WTC11 (cell line): Measurements from ENCODE around the gene PHLPP1. TPM values are rescaled to one million over a fixed set of nuclear protein-coding genes. Genes with fewer than 3 reads are reported as not detected.

Experiments
- ATAC-seq: fragments of 200-7000 bp; cut with Tn5 transposase; 2 replicates; pipeline ENCODE4 v1.10.0; 2021; ENCODE audit warnings: mild to moderate bottlenecking, moderate library complexity
- CTCF ChIA-PET: fragments of 300-600 bp; sonication (Branson Sonifier 250); formaldehyde crosslinking; loops from one replicate; lab custom pipeline; 2021; ENCODE audit warnings: antibody characterized with exemption; lab: Charles Lee
- POLR2A ChIA-PET: fragments of 350-600 bp; sonication (Branson Sonifier 250); formaldehyde crosslinking; loops from one replicate; lab custom pipeline; 2021; ENCODE audit warnings: antibody characterized with exemption; lab: Charles Lee
- DNase-seq: peaks from one replicate; pipeline ENCODE4 v3.0.0; 2021; ENCODE audit warnings: low spot score
- H3K27ac Mint-ChIP-seq: 2 replicates; pipeline ENCODE4 v1.8.0; 2021; ENCODE audit warnings: mixed read lengths
- H3K27me3 Mint-ChIP-seq: 2 replicates; pipeline ENCODE4 v1.8.0; 2021; ENCODE audit warnings: low read depth, mild to moderate bottlenecking, moderate library complexity, mixed read lengths
- H3K36me3 Mint-ChIP-seq: 2 replicates; pipeline ENCODE4 v1.8.0; 2021; ENCODE audit warnings: mixed read lengths
- H3K4me1 Mint-ChIP-seq: 2 replicates; pipeline ENCODE4 v1.8.0; 2022; ENCODE audit warnings: mixed read lengths
- H3K4me3 Mint-ChIP-seq: 2 replicates; pipeline ENCODE4 v1.8.0; 2021; ENCODE audit warnings: mild to moderate bottlenecking, moderate library complexity, mixed read lengths
- H3K9me3 Mint-ChIP-seq: 2 replicates; pipeline ENCODE4 v1.8.0; 2021; ENCODE audit warnings: mixed read lengths
- AFF4 ChIP-seq: sonication (generic); formaldehyde crosslinking; IDR thresholded peaks from 2 replicates; pipeline ENCODE4 v1.8.1; 2023; ENCODE audit warnings: mild to moderate bottlenecking, missing genetic modification reagents, borderline replicate concordance
- ATF2 ChIP-seq: sonication (generic); formaldehyde crosslinking; IDR thresholded peaks from 2 replicates; pipeline ENCODE4 v1.8.1; 2022; ENCODE audit warnings: low read depth, missing genetic modification reagents, borderline replicate concordance
- ATF6 ChIP-seq: sonication (generic); formaldehyde crosslinking; IDR thresholded peaks from 2 replicates; pipeline ENCODE4 v1.8.1; 2023; ENCODE audit warnings: mild to moderate bottlenecking, missing genetic modification reagents
- CBFB ChIP-seq: sonication (generic); formaldehyde crosslinking; IDR thresholded peaks from 2 replicates; pipeline ENCODE4 v1.8.1; 2022; ENCODE audit warnings: mild to moderate bottlenecking, low read depth, missing genetic modification reagents
- FOXK1 ChIP-seq: sonication (generic); formaldehyde crosslinking; IDR thresholded peaks from 2 replicates; pipeline ENCODE4 v1.8.0; 2022; ENCODE audit warnings: mild to moderate bottlenecking, moderate library complexity, missing genetic modification reagents
- GABPB1 ChIP-seq: sonication (generic); formaldehyde crosslinking; IDR thresholded peaks from 2 replicates; pipeline ENCODE4 v1.8.1; 2023; ENCODE audit warnings: mild to moderate bottlenecking, missing genetic modification reagents
- HMGA2 ChIP-seq: fragments of 250-450 bp; sonication (Bioruptor Pico); IDR thresholded peaks from 2 replicates; pipeline ENCODE4 v1.4.0; 2021; ENCODE audit warnings: mild to moderate bottlenecking, moderate library complexity
- NR1H2 ChIP-seq: sonication (generic); formaldehyde crosslinking; IDR thresholded peaks from 2 replicates; pipeline ENCODE4 v1.9.0; 2021; ENCODE audit warnings: mild to moderate bottlenecking, moderate library complexity, missing genetic modification reagents
- NR2C2 ChIP-seq: sonication (generic); formaldehyde crosslinking; IDR thresholded peaks from 2 replicates; pipeline ENCODE4 v1.8.0; 2022; ENCODE audit warnings: mild to moderate bottlenecking, missing genetic modification reagents
- PRDM15 ChIP-seq: sonication (generic); formaldehyde crosslinking; IDR thresholded peaks from 2 replicates; pipeline ENCODE4 v1.8.0; 2022; ENCODE audit warnings: missing genetic modification reagents
- SMAD3 ChIP-seq: sonication (generic); formaldehyde crosslinking; IDR thresholded peaks from 2 replicates; pipeline ENCODE4 v1.8.0; 2022; ENCODE audit warnings: missing genetic modification reagents, mild to moderate bottlenecking, borderline replicate concordance
- ZBTB21 ChIP-seq: sonication (generic); formaldehyde crosslinking; IDR thresholded peaks from 2 replicates; pipeline ENCODE4 v1.8.1; 2023; ENCODE audit warnings: mild to moderate bottlenecking, missing genetic modification reagents, borderline replicate concordance
- ZNF416 ChIP-seq: fragments of 250-450 bp; sonication (Bioruptor Pico); IDR thresholded peaks from 2 replicates; pipeline ENCODE4 v1.9.0; 2021; ENCODE audit warnings: mild to moderate bottlenecking, inconsistent platforms
- ZSCAN18 ChIP-seq: fragments of 250-450 bp; sonication (Bioruptor Pico); IDR thresholded peaks from 2 replicates; pipeline ENCODE4 v2.1.2; 2022; ENCODE audit warnings: mild to moderate bottlenecking, moderate library complexity
- total RNA-seq: library from RNA; stranded (reverse); gene quantifications from 3 replicates; pipeline ENCODE4 v1.2.3, GENCODE V29; 2021
- TF ChIP-seq, protein P1 (sequence below): sonication (generic); formaldehyde crosslinking; IDR thresholded peaks from 2 replicates; pipeline ENCODE4 v1.8.0; 2023; ENCODE audit warnings: mild to moderate bottlenecking, missing genetic modification reagents
- TF ChIP-seq, protein P2 (sequence below): fragments of 200-600 bp; IDR thresholded peaks from 2 replicates; pipeline ENCODE4 v1.8.0; 2022; ENCODE audit warnings: antibody characterized with exemption
- TF ChIP-seq, protein P3 (sequence below): sonication (generic); formaldehyde crosslinking; IDR thresholded peaks from 2 replicates; pipeline ENCODE4 v1.8.0; 2022; ENCODE audit warnings: mild to moderate bottlenecking, missing genetic modification reagents

The PHLPP1 gene
- total RNA-seq, 1 experiment from 2014 or later = 52.0 TPM

DNA sequence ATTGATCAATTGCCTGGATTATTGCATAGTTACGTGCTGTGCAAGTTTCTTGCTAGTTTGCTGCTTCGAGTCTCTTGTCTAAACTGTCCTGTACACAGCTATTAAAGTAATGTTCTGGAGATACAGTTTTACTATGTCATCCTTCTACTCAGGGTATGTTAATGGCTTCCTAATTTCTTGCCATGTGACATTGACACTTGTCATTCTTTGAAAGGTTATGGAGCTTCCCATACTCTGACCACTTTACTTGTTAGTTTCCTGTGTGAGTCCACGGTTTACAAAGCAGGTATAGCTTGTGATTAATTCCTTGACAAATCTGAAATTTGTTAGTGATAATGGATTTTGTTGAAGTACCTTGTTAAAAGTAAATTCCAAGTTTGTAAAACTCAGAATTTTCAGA, 80.5 kb downstream of the PHLPP1 start:
- ATAC-seq = no peak
- Mint-ChIP-seq H3K27ac (peak overlapping the region; percentile 81; the same call in 1 of the 2 replicates), H3K4me3 (no peak overlapping the region), H3K4me1 (peaks cover 89% of the 10 kb centered on the region), H3K36me3 (no peaks in the 10 kb centered on the region), H3K9me3 (no peaks in the 10 kb centered on the region), H3K27me3 (no peaks in the 10 kb centered on the region)
- ChIA-PET POLR2A (interaction anchor here (0.6 to 2.0 kb wide), 2 partner anchors 76 to 79 kb away, joined by 4 to 6 read pairs; no protein-coding TSS in a partner anchor), CTCF (interaction anchor here (1.1 kb wide), 1 partner anchor 81 kb away, joined by 3 read pairs; the partner anchor contains the start of gene PHLPP1)
- no peak for DNase-seq
- TF ChIP-seq PRDM15 (CRISPR knock-in tag) = no peak
- TF ChIP-seq SMAD3 (CRISPR knock-in tag) = no peak
- TF ChIP-seq, protein P1, sequence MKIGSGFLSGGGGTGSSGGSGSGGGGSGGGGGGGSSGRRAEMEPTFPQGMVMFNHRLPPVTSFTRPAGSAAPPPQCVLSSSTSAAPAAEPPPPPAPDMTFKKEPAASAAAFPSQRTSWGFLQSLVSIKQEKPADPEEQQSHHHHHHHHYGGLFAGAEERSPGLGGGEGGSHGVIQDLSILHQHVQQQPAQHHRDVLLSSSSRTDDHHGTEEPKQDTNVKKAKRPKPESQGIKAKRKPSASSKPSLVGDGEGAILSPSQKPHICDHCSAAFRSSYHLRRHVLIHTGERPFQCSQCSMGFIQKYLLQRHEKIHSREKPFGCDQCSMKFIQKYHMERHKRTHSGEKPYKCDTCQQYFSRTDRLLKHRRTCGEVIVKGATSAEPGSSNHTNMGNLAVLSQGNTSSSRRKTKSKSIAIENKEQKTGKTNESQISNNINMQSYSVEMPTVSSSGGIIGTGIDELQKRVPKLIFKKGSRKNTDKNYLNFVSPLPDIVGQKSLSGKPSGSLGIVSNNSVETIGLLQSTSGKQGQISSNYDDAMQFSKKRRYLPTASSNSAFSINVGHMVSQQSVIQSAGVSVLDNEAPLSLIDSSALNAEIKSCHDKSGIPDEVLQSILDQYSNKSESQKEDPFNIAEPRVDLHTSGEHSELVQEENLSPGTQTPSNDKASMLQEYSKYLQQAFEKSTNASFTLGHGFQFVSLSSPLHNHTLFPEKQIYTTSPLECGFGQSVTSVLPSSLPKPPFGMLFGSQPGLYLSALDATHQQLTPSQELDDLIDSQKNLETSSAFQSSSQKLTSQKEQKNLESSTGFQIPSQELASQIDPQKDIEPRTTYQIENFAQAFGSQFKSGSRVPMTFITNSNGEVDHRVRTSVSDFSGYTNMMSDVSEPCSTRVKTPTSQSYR = no peak
- TF ChIP-seq GABPB1 (CRISPR knock-in tag) = no peak
- TF ChIP-seq AFF4 (CRISPR knock-in tag) = no peak
- no peak for TF ChIP-seq NR1H2
- TF ChIP-seq ZBTB21 = no peak
- TF ChIP-seq, protein P2, sequence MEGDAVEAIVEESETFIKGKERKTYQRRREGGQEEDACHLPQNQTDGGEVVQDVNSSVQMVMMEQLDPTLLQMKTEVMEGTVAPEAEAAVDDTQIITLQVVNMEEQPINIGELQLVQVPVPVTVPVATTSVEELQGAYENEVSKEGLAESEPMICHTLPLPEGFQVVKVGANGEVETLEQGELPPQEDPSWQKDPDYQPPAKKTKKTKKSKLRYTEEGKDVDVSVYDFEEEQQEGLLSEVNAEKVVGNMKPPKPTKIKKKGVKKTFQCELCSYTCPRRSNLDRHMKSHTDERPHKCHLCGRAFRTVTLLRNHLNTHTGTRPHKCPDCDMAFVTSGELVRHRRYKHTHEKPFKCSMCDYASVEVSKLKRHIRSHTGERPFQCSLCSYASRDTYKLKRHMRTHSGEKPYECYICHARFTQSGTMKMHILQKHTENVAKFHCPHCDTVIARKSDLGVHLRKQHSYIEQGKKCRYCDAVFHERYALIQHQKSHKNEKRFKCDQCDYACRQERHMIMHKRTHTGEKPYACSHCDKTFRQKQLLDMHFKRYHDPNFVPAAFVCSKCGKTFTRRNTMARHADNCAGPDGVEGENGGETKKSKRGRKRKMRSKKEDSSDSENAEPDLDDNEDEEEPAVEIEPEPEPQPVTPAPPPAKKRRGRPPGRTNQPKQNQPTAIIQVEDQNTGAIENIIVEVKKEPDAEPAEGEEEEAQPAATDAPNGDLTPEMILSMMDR = no peak
- TF ChIP-seq ATF6 = no peak
- no peak for TF ChIP-seq FOXK1
- no peak for TF ChIP-seq NR2C2 (CRISPR knock-in tag)
- no peak for TF ChIP-seq ZNF416 (CRISPR knock-in tag)
- no peak for TF ChIP-seq CBFB (CRISPR knock-in tag)
- TF ChIP-seq, protein P3, sequence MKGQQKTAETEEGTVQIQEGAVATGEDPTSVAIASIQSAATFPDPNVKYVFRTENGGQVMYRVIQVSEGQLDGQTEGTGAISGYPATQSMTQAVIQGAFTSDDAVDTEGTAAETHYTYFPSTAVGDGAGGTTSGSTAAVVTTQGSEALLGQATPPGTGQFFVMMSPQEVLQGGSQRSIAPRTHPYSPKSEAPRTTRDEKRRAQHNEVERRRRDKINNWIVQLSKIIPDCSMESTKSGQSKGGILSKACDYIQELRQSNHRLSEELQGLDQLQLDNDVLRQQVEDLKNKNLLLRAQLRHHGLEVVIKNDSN (CRISPR knock-in tag) = no peak
- TF ChIP-seq ZSCAN18 (CRISPR knock-in tag) = no peak
- TF ChIP-seq ATF2 (CRISPR knock-in tag) = no peak
- no peak for TF ChIP-seq HMGA2
